ENCODE results near the gene HMOX1.

The HMOX1 gene

DNA sequence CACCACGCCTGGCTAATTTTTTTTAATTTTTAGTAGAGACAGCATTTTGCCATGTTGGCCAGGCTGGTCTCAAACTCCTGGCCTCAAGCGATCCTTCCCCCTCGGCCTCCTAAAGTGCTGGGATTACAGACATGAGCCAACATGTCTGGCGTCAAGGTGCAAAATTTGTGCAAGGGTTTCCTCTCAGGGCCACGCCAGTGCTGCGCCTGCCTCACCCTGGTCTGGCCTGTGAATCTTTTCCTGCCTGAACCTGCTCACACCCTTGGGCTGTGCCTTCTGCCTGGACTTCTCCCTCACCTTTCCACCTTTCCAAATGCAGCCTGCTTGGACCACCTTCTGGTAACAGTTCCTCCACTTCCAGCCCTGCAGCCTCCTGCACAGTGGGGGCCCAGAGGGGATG, 62.4 kb downstream of the HMOX1 start:
- TF ChIP-seq, protein P1, sequence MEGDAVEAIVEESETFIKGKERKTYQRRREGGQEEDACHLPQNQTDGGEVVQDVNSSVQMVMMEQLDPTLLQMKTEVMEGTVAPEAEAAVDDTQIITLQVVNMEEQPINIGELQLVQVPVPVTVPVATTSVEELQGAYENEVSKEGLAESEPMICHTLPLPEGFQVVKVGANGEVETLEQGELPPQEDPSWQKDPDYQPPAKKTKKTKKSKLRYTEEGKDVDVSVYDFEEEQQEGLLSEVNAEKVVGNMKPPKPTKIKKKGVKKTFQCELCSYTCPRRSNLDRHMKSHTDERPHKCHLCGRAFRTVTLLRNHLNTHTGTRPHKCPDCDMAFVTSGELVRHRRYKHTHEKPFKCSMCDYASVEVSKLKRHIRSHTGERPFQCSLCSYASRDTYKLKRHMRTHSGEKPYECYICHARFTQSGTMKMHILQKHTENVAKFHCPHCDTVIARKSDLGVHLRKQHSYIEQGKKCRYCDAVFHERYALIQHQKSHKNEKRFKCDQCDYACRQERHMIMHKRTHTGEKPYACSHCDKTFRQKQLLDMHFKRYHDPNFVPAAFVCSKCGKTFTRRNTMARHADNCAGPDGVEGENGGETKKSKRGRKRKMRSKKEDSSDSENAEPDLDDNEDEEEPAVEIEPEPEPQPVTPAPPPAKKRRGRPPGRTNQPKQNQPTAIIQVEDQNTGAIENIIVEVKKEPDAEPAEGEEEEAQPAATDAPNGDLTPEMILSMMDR (conservative IDR thresholded peaks at IDR 0.05; ENCODE audit: control insufficient read depth, insufficient read depth, low read depth, low read length): no peak
- no peak overlapping the region for H3K4me3 ChIP-seq (ENCODE audit: control insufficient read depth, low read depth, low read length)
- DNase-seq (ENCODE audit: low read depth): no peak

Data from fibroblast of mammary gland (primary cell).